ENCODE measurements around the gene ARHGAP28. TPM values are rescaled to one million over a fixed set of nuclear protein-coding genes. Genes with fewer than 3 reads are reported as not detected.

Gene ARHGAP28
- polyA plus RNA-seq, 3 donors = not detected

DNA sequence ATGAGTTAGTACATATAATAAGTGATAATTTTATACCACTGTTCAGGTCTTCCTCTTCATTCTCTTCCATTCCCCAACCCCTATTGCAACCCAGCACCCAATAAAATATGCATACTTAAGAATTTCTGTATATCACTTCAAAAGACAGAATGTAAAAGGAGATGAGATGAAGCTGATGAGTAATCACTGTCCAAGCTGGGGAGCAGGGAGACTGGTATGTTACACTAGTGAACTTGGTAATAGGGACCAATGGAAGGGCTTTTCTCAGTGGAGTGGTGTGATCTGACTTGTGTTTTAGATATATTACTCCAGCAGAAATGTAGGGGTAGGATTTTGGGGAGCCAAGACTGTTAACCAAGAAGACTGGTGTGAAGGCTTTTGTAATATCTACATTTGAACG lies 18.0 kb upstream of the ARHGAP28 start:
- no peak overlapping the region for H3K9ac ChIP-seq (ENCODE audit: insufficient read depth, low read length, poor library complexity, severe bottlenecking)
- DNase-seq = no peak
- no peaks in the 10 kb centered on the region for H3K9me3 ChIP-seq (replicated peaks in 1 of 2; ENCODE audit: control insufficient read depth in 1 of 2, insufficient read depth in 1 of 2, low read length in 2 of 2)
- Mint-ChIP-seq H3K27me3 (ENCODE audit: low read depth in 3 of 3) (peaks cover 0 to 5% (median 1%) of the 10 kb centered on the region in 3 donors), H3K36me3 (no peaks in the 10 kb centered on the region), H3K9me3 (peaks cover 0 to 5% (median 0%) of the 10 kb centered on the region in 7 donors), H3K27ac (no peak overlapping the region), H3K4me1 (no peaks in the 10 kb centered on the region), H3K4me3 (no peak overlapping the region)
- H3K27me3 ChIP-seq (ENCODE audit: control insufficient read depth in 2 of 2, insufficient read depth in 2 of 2, low read length in 2 of 2) = no peaks in the 10 kb centered on the region
- no peaks in the 10 kb centered on the region for H3K4me1 ChIP-seq (ENCODE audit: control insufficient read depth in 1 of 2, insufficient read depth in 2 of 2, low read length in 2 of 2)
- H3K79me2 ChIP-seq (ENCODE audit: insufficient read depth, low read length) = no peaks in the 10 kb centered on the region
- no peaks in the 10 kb centered on the region for H4K20me1 ChIP-seq (ENCODE audit: insufficient read depth, low read length)
- TF ChIP-seq, protein P1, sequence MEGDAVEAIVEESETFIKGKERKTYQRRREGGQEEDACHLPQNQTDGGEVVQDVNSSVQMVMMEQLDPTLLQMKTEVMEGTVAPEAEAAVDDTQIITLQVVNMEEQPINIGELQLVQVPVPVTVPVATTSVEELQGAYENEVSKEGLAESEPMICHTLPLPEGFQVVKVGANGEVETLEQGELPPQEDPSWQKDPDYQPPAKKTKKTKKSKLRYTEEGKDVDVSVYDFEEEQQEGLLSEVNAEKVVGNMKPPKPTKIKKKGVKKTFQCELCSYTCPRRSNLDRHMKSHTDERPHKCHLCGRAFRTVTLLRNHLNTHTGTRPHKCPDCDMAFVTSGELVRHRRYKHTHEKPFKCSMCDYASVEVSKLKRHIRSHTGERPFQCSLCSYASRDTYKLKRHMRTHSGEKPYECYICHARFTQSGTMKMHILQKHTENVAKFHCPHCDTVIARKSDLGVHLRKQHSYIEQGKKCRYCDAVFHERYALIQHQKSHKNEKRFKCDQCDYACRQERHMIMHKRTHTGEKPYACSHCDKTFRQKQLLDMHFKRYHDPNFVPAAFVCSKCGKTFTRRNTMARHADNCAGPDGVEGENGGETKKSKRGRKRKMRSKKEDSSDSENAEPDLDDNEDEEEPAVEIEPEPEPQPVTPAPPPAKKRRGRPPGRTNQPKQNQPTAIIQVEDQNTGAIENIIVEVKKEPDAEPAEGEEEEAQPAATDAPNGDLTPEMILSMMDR (IDR thresholded peaks at IDR 0.05) = no peak
- no peaks in the 10 kb centered on the region for H3K36me3 ChIP-seq (replicated peaks in 1 of 2; ENCODE audit: control insufficient read depth in 1 of 2, insufficient read depth in 2 of 2, low read length in 2 of 2)
- WGBS (ENCODE audit: insufficient coverage) = no CpG with 5 or more reads among the region's 1 CpG
- intact Hi-C loops (cut with micrococcal nuclease) = no loop called here
- no peak overlapping the region for H3K4me3 ChIP-seq (replicated peaks in 1 of 3; ENCODE audit: low read depth in 2 of 3, low read length in 3 of 3)
- no peak overlapping the region for H3K27ac ChIP-seq (ENCODE audit: low read depth in 1 of 2, low read length in 2 of 2)
- no peak overlapping the region for H3K4me2 ChIP-seq (replicated peaks; ENCODE audit: extremely low read depth, low read length, poor library complexity, severe bottlenecking)
- H2AFZ ChIP-seq (ENCODE audit: insufficient read depth, low read depth, low read length, poor library complexity, severe bottlenecking) = no peak overlapping the region

DNA sequence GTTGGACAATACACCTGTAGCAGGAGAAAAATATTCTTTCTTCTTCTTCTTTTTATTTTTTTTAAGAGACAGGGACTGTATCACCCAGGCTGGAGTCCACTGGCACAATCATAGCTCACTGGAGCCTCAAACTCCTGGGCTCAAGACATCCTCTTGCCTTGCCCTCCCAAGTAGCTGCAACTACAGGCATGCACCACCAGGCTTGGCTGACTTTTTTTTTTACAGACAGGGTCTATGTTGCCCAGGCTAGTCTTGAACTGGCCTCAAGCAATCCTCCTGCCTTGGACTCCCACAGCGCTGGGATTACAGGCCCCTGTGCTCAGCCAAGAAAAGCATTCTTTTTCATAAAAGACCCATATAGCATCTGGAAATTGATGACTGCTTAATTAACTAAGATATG lies 17.1 kb upstream of the ARHGAP28 start:
- intact Hi-C loops (cut with micrococcal nuclease) = no loop called here
- Histone ChIP-seq H3K9ac (ENCODE audit: insufficient read depth, low read length, poor library complexity, severe bottlenecking) (no peak overlapping the region), H4K20me1 (ENCODE audit: insufficient read depth, low read length) (no peaks in the 10 kb centered on the region), H3K27ac (ENCODE audit: low read depth in 1 of 2, low read length in 2 of 2) (no peak overlapping the region), H3K9me3 (replicated peaks in 1 of 2; ENCODE audit: control insufficient read depth in 1 of 2, insufficient read depth in 1 of 2, low read length in 2 of 2) (no peaks in the 10 kb centered on the region), H3K4me1 (ENCODE audit: control insufficient read depth in 1 of 2, insufficient read depth in 2 of 2, low read length in 2 of 2) (no peaks in the 10 kb centered on the region), H3K4me2 (replicated peaks; ENCODE audit: extremely low read depth, low read length, poor library complexity, severe bottlenecking) (no peak overlapping the region), H3K4me3 (replicated peaks in 1 of 3; ENCODE audit: low read depth in 2 of 3, low read length in 3 of 3) (no peak overlapping the region), H3K79me2 (ENCODE audit: insufficient read depth, low read length) (no peaks in the 10 kb centered on the region), H3K27me3 (ENCODE audit: control insufficient read depth in 2 of 2, insufficient read depth in 2 of 2, low read length in 2 of 2) (no peaks in the 10 kb centered on the region), H2AFZ (ENCODE audit: insufficient read depth, low read depth, low read length, poor library complexity, severe bottlenecking) (no peak overlapping the region), H3K36me3 (replicated peaks in 1 of 2; ENCODE audit: control insufficient read depth in 1 of 2, insufficient read depth in 2 of 2, low read length in 2 of 2) (no peaks in the 10 kb centered on the region)
- WGBS (ENCODE audit: insufficient coverage) = no CpG with 5 or more reads among the region's 1 CpG
- Mint-ChIP-seq H3K4me3 (no peak overlapping the region), H3K9me3 (peaks cover 0 to 3% (median 2%) of the 10 kb centered on the region in 7 donors), H3K36me3 (no peaks in the 10 kb centered on the region), H3K27ac (no peak overlapping the region), H3K27me3 (ENCODE audit: low read depth in 3 of 3) (peaks cover 0 to 5% (median 1%) of the 10 kb centered on the region in 3 donors), H3K4me1 (no peaks in the 10 kb centered on the region)
- no peak for DNase-seq
- TF ChIP-seq, protein P1 (IDR thresholded peaks at IDR 0.05) = no peak
